AML-193 (cell line): ENCODE measurements around the gene FGD3.
"Not testable (repeated sequence)": the region's sequence is repeated elsewhere in the genome, so short reads cannot be mapped to it uniquely, and the experiment has no call there.

Source experiments
- DNase-seq, 2 experiments: peaks; one replicate each; lab custom pipeline; 2025; lab: John Stamatoyannopoulos, UW

FGD3 gene

GRCh38 chr9:93010056-93010455 lies 62.7 kb downstream of the FGD3 start:
- DNase-seq, result no peak

- no peak for DNase-seq
Observed at GRCh38 chr9:93010704-93011103, 63.4 kb downstream of the FGD3 start.

GRCh38 chr9:93011114-93011513 lies 63.8 kb downstream of the FGD3 start:
- no peak for DNase-seq

- no peak for DNase-seq
Observed at GRCh38 chr9:93012963-93013855, 65.9 kb downstream of the FGD3 start.

- DNase-seq, result no peak
Observed at GRCh38 chr9:93013856-93014582, 66.7 kb downstream of the FGD3 start.

GRCh38 chr9:93015190-93015589 lies 67.9 kb downstream of the FGD3 start:
- not testable (repeated sequence) for DNase-seq

GRCh38 chr9:93017621-93018020 lies 70.3 kb downstream of the FGD3 start:
- no peak for DNase-seq

- DNase-seq, result no peak
Observed at GRCh38 chr9:93020151-93020550, 72.8 kb downstream of the FGD3 start.

- no peak for DNase-seq
Observed at GRCh38 chr9:93020771-93021670, 73.7 kb downstream of the FGD3 start.

GRCh38 chr9:93022066-93022465 lies 74.7 kb downstream of the FGD3 start:
- DNase-seq, result no peak

GRCh38 chr9:93022721-93023520 lies 75.6 kb downstream of the FGD3 start:
- DNase-seq, result no peak

- DNase-seq, result no peak
Observed at GRCh38 chr9:93023521-93023815, 76.1 kb downstream of the FGD3 start.

- no peak for DNase-seq
Observed at GRCh38 chr9:93024646-93024910, 77.3 kb downstream of the FGD3 start.

- DNase-seq, result no peak
Observed at GRCh38 chr9:93024986-93025630, 77.8 kb downstream of the FGD3 start.

- no peak for DNase-seq
Observed at GRCh38 chr9:93025736-93026135, 78.4 kb downstream of the FGD3 start.

GRCh38 chr9:93026640-93027039 lies 79.3 kb downstream of the FGD3 start:
- DNase-seq, result no peak

GRCh38 chr9:93027750-93028149 lies 80.4 kb downstream of the FGD3 start:
- DNase-seq, result no peak

- peak; percentile 87 to 93 for DNase-seq
Observed at GRCh38 chr9:93028448-93029006, 81.2 kb downstream of the FGD3 start.

GRCh38 chr9:93030642-93031628 lies 83.6 kb downstream of the FGD3 start:
- no peak for DNase-seq
